GM18526 (cell line): ENCODE measurements around the gene SLC26A9.

Experiments used
- POLR2A ChIP-seq: IDR thresholded peaks from 3 replicates; pipeline ENCODE4 v1.6.1; 2011; ENCODE audit not compliant: insufficient read length; ENCODE audit errors: extremely low read depth

The SLC26A9 gene

DNA sequence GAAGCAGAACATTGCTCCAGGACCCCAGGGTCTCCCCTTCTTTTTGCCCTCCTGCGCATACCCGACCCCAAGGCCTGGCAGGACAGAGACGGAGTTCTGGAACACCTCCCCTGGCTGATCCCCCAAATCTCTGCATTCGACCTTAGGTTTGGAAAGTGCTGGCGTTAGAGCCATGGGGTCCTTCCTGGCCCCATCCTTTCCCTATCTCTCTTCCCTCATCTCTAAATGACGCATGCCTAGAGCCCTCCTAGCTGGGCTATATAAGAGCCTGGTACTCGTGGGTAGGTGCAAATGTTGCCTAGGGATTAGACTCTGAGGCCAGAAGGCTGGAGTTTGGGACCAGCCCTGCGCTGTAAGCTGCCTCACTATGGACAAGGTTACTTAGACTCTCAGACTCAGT, 16.6 kb downstream of the SLC26A9 start:
- no peak for TF ChIP-seq POLR2A

DNA sequence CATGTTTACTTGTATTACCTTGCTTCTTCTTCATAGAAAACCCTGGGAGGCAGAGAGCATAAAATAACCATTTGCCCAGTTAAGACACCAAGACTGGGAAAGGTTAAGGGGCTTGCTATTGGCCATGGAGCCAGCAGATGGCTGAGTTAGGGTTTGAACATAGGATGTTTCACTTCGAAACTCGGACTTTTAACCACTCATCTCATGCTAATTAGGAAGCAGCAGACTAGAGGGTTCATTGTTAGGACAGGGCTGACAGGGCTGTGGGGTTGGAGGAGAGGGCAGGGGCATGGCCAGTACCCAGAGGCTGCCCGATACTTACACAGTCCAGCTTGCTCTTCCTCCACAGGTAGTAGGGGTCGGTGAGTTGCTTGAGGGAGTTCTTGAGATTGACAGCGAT, 17.0 kb downstream of the SLC26A9 start:
- TF ChIP-seq POLR2A: no peak

DNA sequence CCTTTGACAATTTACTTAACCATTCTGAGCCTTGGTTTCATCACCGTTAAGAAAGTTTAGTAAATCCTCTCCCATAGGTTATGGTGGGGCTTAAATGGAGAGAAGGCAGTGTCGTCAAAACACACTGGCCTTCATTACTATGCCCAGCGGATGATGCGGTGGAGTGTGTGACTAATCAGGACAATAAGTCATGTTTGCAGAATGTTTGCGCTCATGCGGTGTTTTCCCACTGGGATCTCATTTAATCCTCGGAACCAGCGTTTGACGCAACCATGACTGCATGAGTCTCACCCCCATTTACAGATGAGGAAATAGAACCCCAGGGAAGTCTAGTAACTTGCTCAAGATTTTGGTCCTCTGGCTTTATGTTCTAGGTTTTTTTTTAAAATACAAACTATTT, 17.5 kb downstream of the SLC26A9 start:
- no peak for TF ChIP-seq POLR2A

DNA sequence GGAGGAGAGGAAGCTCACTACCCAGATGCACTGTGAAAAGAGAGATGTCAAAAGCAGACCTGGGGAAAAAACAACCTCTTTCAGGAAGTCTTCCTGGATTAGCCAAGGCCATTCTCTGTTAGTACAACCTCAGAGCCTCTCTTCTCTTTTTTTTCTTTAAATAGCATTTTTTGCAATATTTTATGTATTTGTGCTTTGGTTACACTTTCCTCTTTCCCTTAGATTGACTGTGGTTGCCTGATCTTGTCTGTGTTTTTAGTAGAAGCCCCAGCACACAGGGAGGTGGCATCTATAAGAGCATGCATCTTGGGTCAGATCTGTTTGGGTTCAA, 18.8 kb downstream of the SLC26A9 start:
- no peak for TF ChIP-seq POLR2A

DNA sequence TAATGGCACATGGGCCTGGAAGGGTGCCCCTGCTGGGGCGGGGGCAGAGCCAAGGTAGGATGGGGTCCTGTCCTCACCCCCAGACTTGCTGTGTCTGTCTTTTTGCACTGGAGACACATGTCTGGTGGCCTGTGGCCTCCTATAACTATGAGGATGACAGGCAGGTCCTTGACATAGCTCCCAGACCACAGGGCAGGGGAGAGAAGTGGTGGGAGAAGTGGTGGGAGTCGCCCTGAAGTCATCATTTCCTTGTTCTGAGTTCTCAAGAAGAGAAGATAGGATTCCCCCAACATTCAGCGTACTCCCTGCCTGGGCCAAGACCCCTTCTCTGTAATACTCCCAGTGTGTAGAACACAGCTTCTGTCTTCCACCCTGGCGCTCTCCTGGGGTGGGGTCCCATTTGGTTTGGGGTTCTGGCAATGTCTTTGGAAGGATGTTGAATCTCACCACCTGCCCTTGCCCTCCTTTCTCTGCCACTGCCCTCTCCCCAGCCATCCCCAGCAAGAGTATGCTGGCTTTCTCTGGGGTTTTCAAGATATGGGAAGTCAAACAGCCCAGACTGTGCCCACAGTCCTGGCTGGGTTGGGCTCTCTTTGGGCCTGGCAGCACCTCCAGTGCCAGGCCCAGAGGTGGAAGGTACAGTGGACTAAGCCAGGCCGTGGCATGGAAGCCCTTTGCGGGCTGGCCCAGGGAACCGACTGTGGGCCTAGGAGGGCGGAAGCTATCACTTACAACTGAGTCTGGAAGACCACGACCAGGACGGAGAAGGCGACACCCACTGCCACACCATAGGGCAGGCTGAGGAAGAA, 19.4 kb downstream of the SLC26A9 start:
- TF ChIP-seq POLR2A: no peak

DNA sequence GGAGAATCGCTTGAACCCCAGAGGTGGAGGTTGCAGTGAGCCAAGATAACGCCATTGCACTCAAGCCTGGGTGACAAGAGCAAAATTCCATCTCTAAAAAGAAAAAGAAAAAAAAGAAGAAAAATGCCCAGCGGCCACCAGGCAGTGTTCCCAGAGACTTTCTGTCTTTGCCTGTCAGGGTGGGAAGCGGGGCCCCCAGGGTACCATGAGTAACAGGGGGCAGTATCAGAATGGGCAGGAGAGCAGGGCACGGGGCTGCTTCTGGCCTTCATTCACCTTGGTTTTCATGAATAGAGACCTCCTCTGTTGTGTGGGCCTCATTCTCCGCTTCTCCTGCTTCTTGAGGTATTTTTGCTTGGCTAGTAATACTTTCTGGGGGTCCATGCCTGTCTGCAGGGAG, 20.4 kb downstream of the SLC26A9 start:
- TF ChIP-seq POLR2A: no peak

DNA sequence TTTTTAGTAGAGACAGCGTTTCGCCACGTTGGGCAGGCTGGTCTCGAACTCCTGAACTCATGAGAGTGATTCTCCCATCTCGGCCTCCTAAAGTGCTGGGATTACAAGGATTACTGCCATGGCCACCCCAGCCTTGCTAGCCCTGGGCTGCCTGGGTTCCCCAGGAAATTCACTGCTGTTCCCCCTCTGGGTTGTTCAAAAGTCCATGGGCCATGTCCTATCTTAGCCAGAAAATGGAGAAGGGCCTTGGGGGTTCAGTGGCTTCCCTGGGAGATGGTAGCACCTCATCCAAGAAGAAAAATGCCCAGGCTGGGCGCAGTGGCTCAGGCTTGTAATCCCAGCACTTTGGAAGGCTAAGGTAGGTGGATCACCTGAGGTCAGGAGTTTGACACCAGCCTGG, 20.9 kb downstream of the SLC26A9 start:
- TF ChIP-seq POLR2A: no peak

DNA sequence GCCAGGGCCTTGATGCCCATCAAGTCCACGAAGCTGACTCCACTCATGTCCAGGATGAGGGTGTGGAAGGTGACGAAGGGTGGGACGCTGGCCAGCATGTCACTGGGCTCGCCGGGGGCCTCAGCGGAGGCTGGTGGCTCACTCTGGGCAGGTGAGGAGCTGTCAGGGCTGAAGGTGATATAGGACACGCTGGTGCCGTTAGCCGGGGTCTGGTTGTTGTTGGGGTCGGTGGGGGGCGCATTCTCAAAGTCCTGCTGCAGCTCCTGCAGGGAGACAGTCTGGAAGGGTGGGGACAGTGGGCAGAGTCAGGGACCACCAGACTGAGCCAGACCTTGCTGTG, 21.7 kb downstream of the SLC26A9 start:
- TF ChIP-seq POLR2A: no peak

DNA sequence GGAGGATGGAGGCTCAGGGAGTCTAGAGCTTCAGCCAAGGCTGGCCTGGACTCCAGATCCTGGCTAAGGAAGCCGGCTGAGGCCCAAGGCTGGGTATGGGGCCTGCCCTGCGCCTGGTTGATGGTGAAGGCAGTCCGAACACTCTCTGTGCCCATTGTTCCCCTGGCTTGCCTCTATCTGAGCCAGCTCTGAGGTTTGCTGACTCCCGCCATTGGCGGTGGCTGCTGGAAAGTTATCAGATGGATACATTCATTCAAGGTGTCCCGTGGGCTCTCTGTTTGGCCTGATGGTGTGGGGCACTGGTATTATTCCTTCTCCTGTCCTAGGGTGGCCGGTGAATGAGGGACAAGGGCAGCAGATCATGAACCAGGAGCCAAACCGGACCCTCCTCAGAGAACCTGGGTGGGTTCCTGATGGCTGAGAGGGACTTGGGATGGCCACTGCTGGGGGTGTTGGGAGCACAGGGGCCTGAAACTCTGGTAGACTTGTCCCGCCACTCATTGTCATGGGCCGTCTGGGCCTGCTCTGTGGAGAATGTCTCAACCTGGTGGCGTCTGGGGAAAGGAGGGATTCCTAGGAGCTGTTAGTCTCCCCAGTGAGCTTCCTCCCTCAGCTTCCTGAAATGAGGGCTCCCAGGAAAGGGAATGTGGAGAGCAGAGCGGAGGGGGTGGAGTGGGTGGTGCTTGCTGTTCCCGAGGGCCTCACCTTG, 22.2 kb downstream of the SLC26A9 start:
- TF ChIP-seq POLR2A: no peak

DNA sequence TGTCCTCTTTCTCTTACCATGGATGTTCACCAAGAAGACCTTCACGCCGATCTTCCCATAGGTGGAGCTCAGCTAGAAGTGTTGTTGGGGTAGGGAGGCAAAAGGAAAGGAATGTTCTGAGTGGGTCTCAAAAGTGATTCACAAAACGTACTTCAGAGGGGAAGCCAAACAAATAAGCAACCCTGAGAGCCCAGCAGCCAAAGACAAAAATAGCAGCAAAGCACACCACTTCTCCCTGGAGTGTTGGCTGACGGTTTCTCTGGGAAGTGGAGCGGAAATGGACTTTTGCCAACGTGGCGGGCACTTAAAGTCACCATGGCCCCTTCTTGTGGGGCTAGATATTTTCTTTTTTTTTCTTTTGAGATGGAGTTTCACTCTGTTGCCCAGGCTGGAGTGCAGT, 23.1 kb downstream of the SLC26A9 start:
- no peak for TF ChIP-seq POLR2A

DNA sequence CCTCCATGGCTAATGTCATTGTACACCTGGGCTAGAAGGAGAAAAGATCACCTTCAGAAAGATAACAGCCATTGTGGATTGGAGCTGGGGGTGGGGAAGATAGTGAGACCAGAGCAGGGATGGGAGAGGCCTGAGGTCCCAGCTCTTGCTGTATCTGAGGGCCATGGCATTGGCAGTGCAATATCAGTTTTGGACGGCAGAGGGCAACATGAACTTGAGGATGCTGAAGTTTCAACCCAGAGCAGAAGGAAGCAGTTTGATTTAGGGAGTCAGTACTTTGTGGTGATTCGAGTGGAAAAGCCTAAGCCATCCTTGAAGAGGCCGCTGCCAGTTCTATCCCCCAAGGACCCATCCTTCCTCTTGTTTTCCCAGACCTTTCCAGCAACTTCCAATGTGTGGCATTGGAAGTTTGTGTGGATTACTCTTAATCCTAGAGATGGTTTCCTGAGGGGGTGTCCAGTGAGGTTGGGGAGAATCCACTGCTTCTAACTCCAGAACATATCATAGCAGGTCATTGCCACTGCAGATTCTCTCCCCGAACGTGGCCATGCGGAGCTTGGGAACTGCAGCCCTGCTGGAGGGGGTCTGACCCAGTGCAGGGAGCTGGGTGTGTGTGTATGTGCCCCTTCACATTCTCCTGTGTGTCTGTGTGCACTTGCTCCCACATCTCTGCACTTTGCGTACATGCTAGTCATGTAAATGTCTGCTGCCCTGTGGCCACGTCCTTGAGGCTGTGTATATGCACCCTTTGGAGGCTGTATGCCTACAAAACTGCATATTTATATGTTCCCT, 24.1 kb downstream of the SLC26A9 start:
- TF ChIP-seq POLR2A: no peak

DNA sequence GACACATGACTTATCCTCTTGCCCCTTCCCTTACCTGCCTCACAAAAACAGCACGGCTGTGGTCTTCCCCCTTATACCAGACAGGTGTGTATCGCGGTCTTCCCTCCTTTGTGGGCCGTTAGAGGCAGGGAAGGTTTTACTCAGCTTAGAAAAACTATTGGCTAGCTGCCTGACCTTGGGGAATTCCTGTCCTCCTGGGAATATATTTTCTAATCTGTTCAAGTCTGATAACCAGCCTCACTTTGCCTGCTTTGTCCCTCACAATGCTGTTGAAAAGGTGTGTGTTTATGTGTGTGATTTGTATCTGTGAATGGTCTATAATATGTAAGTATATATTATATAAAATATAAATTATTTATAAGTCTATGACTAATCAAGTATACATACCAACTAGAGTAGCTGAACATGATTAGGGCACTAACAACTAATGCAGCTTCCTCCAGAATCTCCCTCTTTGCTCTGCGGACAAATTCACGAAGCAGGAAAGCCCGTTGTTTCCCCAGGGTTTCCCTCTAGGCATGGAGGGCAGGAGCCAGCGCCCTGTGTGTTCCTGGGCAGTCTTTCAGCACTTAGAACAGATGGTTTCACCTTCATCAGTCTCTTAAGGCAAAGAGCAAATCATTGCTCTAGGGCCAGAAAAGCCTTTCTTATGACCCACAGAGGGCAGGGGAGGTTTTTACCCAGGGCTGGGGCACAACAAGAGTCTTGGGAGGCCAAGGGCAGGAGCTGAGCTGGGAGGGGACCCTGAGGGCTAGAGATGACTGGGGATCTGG, 25.6 kb downstream of the SLC26A9 start:
- TF ChIP-seq POLR2A: no peak

DNA sequence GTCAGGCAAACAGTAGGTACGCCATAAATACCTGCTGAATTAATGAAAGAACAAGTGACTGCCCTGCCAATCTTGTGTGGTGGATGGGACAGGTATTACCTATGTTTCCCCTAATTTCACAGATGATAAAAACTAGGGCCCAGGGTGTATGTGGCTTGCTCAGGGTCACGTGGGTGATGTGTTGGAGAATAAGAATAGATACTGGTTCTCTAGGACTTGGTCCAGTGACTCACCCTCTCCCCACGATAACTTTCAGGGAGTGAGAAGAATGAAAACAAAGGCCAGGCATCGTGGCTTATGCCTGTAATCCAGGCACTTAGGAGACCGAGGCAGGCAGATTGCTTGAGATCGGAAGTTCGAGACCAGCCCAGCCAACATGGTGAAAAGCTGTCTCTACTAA, 26.7 kb downstream of the SLC26A9 start:
- no peak for TF ChIP-seq POLR2A

DNA sequence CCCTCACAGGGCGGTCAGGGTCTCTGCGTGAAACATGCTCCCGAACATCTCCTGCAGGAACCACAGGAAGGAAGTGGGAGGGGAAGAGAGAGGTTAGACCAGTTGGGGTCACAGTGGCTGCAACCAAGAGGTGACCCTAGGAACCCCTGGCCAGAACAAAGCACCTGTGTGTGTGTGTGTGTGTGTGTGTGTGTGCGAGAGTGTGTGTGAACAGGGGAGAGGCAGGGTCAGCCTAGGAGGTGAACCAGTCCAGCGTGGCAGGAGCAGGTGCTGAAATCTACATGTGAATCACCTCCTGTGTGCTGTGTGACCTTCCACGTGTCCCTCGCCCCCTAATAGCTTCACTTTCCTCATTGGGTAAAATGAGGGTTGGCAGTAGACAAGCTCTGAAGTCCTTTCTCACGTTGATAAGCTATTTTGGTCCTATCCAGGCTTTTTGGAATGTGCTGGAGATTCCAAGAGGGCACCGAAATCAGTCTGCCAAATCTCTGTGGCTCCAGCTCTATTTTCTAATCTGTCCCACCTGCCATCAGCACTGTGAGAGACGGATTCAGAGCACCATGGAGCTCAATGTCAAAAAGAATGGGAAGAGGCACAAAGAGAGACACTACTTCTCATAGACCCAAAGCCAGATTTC, 27.8 kb downstream of the SLC26A9 start:
- TF ChIP-seq POLR2A: no peak

DNA sequence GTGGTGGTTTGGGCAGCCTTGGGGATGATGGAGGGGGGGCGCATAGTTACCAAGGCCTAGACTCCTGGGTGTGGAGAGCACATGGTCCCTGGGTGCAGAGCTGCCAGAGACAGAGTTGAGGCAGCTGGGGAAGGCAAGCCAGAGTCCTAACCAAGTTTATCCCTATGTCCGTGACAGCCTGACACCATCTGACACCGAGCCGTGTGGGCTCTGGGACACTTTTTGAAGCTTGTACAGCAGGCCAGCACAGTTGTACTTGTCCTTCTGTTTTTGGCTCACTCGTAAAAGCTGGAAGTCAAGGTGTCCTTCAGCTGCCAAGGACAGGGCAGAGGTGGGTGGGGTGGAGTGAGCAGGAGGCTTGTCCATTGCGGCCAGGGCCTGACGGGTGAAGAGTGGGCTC, 28.5 kb downstream of the SLC26A9 start:
- TF ChIP-seq POLR2A: no peak
